ENCODE measurements around the gene EMILIN1. TPM values are rescaled to one million over a fixed set of nuclear protein-coding genes. Genes with fewer than 3 reads are reported as not detected.

EMILIN1 gene
- total and polyA plus RNA-seq, 3 donors from 2014 or later, result 29.2 to 50.7 (median 35.9) TPM

DNA sequence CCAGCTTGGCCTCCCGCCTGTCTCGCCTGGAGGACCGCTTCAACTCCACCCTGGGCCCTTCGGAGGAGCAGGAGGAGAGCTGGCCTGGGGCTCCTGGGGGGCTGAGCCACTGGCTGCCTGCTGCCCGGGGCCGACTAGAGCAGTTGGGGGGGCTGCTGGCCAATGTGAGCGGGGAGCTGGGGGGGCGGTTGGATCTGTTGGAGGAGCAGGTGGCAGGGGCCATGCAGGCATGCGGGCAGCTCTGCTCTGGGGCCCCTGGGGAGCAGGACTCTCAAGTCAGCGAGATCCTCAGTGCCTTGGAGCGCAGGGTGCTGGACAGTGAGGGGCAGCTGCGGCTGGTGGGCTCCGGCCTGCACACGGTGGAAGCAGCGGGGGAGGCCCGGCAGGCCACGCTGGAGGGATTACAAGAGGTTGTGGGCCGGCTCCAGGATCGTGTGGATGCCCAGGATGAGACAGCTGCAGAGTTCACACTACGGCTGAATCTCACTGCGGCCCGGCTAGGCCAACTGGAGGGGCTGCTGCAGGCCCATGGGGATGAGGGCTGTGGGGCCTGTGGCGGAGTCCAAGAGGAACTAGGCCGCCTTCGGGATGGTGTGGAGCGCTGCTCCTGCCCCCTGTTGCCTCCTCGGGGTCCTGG lies 4.5 kb downstream of the EMILIN1 start:
- WGBS, 2 donors, result 81 to 91% methylated on average over 11 to 23 of the region's 27 CpGs
- Histone ChIP-seq H3K4me1 (peaks cover 10% of the 10 kb centered on the region), H3K27ac (no peak overlapping the region), H3K36me3 (ENCODE audit: low read depth, missing control alignments) (no peaks in the 10 kb centered on the region), H3K4me3 (no peak overlapping the region), H3K9me3 (no peaks in the 10 kb centered on the region), H3K27me3 (no peaks in the 10 kb centered on the region)
- no peak for DNase-seq
- intact Hi-C loops (cut with DNase I; ENCODE audit: low total_unique reads), result loop anchor here (10.0 kb wide), 1 partner anchor 132 kb away; the partner anchor contains the start of genes ATRAID, CAD and SLC5A6
- no peak for TF ChIP-seq POLR2A (IDR thresholded peaks at IDR 0.05)
- TF ChIP-seq, protein P1, sequence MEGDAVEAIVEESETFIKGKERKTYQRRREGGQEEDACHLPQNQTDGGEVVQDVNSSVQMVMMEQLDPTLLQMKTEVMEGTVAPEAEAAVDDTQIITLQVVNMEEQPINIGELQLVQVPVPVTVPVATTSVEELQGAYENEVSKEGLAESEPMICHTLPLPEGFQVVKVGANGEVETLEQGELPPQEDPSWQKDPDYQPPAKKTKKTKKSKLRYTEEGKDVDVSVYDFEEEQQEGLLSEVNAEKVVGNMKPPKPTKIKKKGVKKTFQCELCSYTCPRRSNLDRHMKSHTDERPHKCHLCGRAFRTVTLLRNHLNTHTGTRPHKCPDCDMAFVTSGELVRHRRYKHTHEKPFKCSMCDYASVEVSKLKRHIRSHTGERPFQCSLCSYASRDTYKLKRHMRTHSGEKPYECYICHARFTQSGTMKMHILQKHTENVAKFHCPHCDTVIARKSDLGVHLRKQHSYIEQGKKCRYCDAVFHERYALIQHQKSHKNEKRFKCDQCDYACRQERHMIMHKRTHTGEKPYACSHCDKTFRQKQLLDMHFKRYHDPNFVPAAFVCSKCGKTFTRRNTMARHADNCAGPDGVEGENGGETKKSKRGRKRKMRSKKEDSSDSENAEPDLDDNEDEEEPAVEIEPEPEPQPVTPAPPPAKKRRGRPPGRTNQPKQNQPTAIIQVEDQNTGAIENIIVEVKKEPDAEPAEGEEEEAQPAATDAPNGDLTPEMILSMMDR (IDR thresholded peaks at IDR 0.05), result no peak

GRCh38 chr2:27083410-27084296 lies 5.2 kb downstream of the EMILIN1 start:
- Histone ChIP-seq H3K27ac (no peak overlapping the region), H3K4me3 (no peak overlapping the region), H3K36me3 (ENCODE audit: low read depth, missing control alignments) (no peaks in the 10 kb centered on the region), H3K9me3 (no peaks in the 10 kb centered on the region), H3K27me3 (no peaks in the 10 kb centered on the region), H3K4me1 (peaks cover 6% of the 10 kb centered on the region)
- intact Hi-C loops (cut with DNase I; ENCODE audit: low total_unique reads), result loop anchor here (10.0 kb wide), 1 partner anchor 131 kb away; the partner anchor contains the start of genes ATRAID, CAD and SLC5A6
- no peak for DNase-seq
- TF ChIP-seq, protein P1 (IDR thresholded peaks at IDR 0.05), result no peak
- TF ChIP-seq POLR2A (IDR thresholded peaks at IDR 0.05), result no peak
- 78 to 82% methylated on average over 14 to 20 of the region's 20 CpGs for WGBS, 2 donors

DNA sequence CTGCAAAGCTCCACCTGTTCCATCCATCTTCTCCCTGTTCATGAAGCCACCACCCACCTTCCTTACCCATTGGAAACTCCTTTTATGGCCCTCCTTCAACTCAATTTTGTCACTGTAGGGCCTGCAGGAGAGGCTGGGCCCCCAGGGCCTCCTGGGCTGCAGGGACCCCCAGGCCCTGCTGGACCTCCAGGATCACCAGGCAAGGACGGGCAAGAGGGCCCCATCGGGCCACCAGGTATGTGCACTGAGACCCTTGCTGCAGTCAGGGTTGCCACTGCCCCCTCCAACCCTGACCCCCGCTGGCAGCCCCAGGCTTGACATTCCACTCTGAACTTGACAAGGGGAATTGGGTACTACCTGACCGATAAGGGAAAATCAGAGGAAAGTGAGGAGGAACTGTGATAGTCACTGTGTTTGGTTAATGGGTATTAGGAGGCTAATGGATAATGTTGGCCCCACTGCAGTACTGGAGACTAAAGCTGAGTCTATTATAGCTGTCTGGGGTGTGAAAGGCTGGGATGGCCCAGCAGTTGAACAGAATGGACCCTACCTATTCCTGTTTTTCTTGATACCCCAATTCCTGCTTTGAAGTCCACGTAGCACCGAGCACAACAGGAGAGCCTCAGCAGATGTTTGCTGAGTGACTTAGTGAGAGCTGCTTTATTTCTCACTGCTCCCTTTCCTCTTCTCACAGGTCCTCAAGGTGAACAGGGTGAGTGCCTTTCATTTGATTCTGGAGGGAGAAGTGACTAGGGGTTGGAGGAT lies 6.1 kb downstream of the EMILIN1 start:
- no peak overlapping the region for H3K4me3 ChIP-seq
- no peak overlapping the region for H3K27ac ChIP-seq
- TF ChIP-seq POLR2A (IDR thresholded peaks at IDR 0.05), result no peak
- TF ChIP-seq, protein P1 (IDR thresholded peaks at IDR 0.05), result no peak
- intact Hi-C loops (cut with DNase I; ENCODE audit: low total_unique reads), result loop anchor here (5.0 to 10.0 kb wide), 2 partner anchors 122 to 130 kb away; partner anchors contain the start of genes ATRAID, CAD and SLC5A6
- DNase-seq, result no peak
- peaks cover 6% of the 10 kb centered on the region for H3K4me1 ChIP-seq
- no peaks in the 10 kb centered on the region for H3K27me3 ChIP-seq
- 76 to 100% methylated on average over 5 to 6 of the region's 6 CpGs for WGBS, 2 donors
- no peaks in the 10 kb centered on the region for H3K36me3 ChIP-seq (ENCODE audit: low read depth, missing control alignments)
- no peaks in the 10 kb centered on the region for H3K9me3 ChIP-seq

- Histone ChIP-seq H3K4me3 (peak overlapping the region; percentile 72 to 74), H3K4me1 (peaks cover 6% of the 10 kb centered on the region), H3K27me3 (no peaks in the 10 kb centered on the region), H3K27ac (peak overlapping the region; percentile 65 to 95), H3K36me3 (ENCODE audit: low read depth, missing control alignments) (no peaks in the 10 kb centered on the region), H3K9me3 (no peaks in the 10 kb centered on the region)
- 42 to 46% methylated on average over 7 to 10 of the region's 10 CpGs for WGBS, 2 donors
- no peak for TF ChIP-seq POLR2A (IDR thresholded peaks at IDR 0.05)
- TF ChIP-seq, protein P1 (IDR thresholded peaks at IDR 0.05), result no peak
- DNase-seq, result no peak
- intact Hi-C loops (cut with DNase I; ENCODE audit: low total_unique reads), result loop anchor here (5.0 to 10.0 kb wide), 2 partner anchors 123 to 130 kb away; partner anchors contain the start of genes ATRAID, CAD and SLC5A6
Measured at GRCh38 chr2:27085062-27085672, 6.8 kb downstream of the EMILIN1 start.
